Measurements from ENCODE around the gene DNM1.
A peak's percentile ranks its signal among the peaks of the same experiment; 100 is the strongest.
"Not testable (repeated sequence)": the region's sequence is repeated elsewhere in the genome, so short reads cannot be mapped to it uniquely, and the experiment has no call there.

DNM1 gene

DNA sequence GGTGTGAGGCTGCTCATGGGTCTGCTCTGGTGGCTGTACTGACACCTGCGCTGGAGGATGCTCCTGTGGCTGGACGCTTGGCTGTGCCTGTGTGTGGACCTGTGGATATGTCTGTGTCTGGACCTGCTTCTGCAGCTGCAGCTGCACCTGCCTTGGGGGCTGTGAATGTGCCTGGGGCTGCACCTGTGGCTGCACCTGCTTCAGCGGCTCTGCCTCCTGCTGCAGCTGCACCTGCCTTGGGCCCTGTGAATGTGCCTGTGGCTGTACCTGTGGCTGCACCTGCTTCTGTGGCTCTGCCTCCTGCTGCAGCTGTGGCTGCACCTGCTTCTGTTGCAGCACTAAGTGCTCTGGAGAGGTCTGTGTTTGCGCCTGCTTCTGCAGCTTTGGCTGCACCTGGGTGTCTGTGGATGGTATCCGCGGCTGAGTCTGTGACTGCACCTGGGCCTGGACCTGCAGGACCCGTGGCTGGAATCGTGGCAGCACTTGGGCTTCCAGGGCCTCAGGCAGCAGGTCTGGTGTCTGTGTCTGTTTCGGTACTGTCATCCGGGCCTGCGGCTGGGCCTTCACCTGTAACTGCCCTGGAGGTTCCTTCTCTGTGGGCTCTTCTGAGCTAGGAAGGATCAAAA lies 24.3 kb upstream of the DNM1 start:
- no peak for DNase-seq

- no peak for DNase-seq
Observed at GRCh38 chr9:128180001-128180400, 23.2 kb upstream of the DNM1 start.

- no peak for DNase-seq
Observed at GRCh38 chr9:128180447-128180846, 22.7 kb upstream of the DNM1 start.

GRCh38 chr9:128181480-128181879 lies 21.7 kb upstream of the DNM1 start:
- not testable (repeated sequence) for DNase-seq

DNA sequence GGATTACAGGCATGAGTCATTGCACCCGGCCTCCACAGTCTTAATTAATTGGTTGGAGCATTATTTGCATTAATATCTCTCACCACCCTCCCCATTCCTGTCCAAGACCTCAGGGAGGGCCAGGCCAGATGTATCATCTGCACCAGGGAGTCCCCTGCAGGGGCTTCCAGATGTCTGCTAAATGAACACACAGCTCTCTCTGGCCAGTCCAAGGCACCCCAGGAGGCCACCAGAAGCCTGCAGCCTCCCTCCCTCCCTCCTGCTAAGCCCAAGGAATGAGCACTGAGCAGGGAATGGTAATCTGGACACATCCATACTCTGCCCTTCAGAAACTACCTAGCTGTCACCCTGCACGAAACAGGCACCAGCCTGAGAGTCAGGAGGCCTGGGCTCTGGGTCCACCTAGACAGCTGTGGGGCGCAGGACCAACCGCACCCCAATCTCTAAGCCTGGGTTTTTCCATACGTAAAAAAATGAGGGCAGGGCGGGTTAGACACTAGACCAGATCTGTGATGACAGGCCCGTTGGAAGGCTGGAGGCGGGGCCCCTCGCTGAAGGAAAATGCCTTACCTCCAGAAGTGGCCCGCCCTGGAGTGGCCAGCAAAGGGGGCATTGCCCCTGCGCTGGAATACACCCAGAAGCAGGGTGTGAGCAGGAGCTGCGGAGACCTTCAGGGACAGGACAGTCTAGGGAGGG lies 20.1 kb upstream of the DNM1 start:
- DNase-seq: no peak

GRCh38 chr9:128185979-128186965 lies 16.9 kb upstream of the DNM1 start:
- no peak for DNase-seq

- no peak for DNase-seq
Observed at GRCh38 chr9:128187361-128187760, 15.8 kb upstream of the DNM1 start.

DNA sequence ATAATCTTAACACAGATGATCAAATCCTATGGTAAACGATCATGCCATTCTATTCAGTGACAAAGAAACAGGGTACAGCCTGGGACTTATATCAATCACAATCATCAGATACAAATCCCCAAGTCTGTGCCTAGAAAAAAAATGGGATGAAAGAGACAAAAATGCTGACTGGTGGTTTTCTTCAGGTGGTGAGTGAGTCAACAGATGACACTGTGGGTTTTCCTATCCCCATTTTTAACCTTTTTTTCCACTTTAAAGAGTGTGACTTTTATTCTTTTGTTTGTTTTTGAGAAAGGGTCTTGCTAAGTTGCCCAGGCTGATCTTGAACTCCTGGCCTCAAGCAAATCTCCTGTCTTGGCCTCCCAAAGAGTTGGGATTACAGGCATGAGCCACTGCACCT lies 15.0 kb upstream of the DNM1 start:
- no peak for DNase-seq

GRCh38 chr9:128190013-128190412 lies 13.2 kb upstream of the DNM1 start:
- no peak for DNase-seq

- no peak for DNase-seq
Observed at GRCh38 chr9:128190516-128191405, 12.4 kb upstream of the DNM1 start.

GRCh38 chr9:128191406-128192046 lies 11.7 kb upstream of the DNM1 start, which contains the start of gene CIZ1:
Gene CIZ1 (minus strand): TSS chr9:128191572. CDS start chr9:128190857, 715 bp downstream.
- DNase-seq: peak; percentile 75 to 76

DNA sequence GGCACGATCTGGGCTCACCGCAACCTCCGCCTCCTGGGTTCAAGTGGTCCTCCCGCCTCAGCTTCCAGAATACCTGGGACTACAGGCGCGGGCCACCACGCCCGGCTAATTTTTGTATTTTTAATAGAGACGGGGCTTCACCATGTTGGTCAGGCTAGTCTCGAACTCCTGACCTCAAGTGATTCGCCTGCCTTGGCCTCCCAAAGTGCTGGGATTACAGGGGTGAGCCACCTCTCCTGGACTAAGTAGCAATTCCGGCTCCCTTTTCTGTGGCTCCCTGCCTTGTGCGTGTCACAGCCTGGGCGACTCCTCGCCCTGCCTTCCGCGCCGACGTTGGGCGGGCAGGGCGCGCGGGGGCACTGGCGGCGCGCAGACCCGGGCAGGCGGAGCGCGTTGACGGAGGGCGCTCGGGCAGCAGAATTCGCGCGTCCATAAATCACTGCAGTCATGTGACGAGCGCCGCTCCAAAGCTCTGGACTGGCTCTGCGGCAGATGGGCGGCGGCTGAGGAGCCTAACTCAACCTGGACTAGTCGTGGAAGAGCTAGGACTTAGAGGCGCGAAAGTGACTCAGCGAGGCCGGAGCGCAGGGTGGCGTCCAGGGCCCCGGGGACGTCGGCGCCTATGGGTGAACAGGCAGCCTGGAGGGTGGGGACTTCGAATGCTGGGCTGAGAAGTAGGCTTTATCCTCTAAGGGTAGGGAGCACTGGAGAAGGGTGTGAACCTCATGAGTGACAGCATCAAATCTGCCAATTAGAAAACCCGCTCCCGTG lies 10.4 kb upstream of the DNM1 start:
- DNase-seq: peak; percentile 4 to 65

DNA sequence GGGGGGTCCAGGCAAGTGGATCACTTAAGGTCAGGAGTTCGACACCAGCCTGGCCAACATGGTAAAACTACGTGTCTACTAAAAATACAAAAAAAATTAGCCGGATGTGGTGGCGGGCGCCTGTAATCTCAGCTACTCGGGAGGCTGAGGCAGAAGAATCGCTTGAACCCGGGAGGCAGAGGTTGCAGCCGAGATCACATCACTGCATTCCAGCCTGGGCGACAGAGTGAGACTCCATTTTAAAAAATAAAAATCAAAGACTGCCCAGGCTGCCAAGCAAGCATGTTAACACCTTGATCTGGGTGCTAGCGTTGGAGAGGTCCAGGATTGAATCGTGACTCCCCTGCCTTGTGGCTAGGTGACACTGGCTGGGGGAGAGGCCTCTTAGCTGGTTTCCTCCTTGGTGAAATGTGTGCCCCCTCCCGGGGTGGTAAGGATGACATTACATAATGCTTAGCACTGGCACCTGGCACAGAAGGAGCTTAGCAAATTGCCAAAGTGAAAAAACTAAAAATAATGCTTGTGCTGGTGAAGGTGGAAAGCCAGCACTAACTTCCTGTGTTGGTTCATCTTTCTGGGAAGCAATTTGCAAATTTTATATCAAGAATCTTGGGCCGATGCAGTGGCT lies 9.6 kb upstream of the DNM1 start:
- DNase-seq: no peak

GRCh38 chr9:128201441-128202369 lies 1.5 kb upstream of the DNM1 start:
- DNase-seq: no peak

- DNase-seq: no peak
Observed at GRCh38 chr9:128202648-128203023, 543 bp upstream of the DNM1 start.

- no peak for DNase-seq
Observed at GRCh38 chr9:128203707-128204551, 750 bp downstream of the DNM1 start.

- DNase-seq: no peak
Observed at GRCh38 chr9:128204858-128205257, 1.7 kb downstream of the DNM1 start.

DNA sequence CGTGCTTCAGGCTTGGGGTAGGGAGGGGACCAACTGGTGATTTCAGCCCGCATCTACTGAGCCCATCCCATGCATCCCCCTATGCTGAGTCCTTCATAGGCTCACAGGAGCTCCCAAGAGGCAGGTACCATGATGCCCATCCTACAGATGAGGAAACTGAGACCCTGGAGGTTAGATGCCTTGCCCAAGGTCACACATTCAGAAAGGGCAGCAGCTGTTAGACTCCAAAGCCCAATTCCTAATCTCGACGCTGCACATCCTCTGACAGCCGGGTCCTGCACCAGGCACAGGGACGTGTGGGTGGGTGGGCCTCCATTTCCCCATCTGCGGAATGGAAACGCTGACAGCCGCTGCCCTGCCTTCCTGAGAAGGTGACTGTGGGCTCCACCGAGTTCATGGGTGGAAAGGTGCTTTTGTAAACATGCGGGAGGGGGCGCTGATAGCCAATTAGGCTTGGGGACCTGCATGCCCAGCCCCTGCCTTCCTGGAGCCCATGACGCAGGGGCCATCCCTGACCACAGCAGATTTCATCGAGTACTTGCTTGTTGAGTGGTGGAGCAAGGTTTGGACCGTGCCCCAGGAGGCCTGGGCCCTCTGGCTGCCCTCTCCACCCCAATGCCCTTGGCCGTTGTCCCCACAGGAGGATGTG lies 2.2 kb downstream of the DNM1 start:
- DNase-seq: no peak
